NCI-H2107 treated with DMSO at 0.1 percent for 48 hours (cell line): ENCODE measurements around the gene CST5.
"Not testable (repeated sequence)": the region's sequence is repeated elsewhere in the genome, so short reads cannot be mapped to it uniquely, and the experiment has no call there.

Source experiments
- DNase-seq: peaks from one replicate; lab custom pipeline; 2025; ENCODE audit not compliant: unreplicated experiment; lab: John Stamatoyannopoulos, UW

The CST5 gene

DNA sequence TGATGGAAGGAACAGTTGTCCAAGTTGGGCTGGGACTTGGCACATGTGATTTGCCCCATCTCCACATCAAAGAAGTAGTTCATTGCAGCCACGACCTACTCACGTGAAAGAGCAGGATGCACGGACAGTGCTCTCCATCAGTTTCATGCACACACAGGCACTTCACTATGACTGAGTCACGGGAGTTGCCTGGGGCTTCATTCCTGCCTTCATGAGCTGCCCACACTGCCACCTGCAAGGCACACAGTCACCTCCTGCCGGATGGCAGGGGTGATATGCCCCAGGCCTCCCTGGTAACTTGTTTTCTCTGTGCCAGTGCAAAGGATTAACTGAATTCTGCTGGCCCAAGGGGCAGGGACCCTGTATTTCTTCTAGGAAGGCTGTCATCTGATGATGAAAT lies 22.8 kb downstream of the CST5 start:
- DNase-seq: no peak

DNA sequence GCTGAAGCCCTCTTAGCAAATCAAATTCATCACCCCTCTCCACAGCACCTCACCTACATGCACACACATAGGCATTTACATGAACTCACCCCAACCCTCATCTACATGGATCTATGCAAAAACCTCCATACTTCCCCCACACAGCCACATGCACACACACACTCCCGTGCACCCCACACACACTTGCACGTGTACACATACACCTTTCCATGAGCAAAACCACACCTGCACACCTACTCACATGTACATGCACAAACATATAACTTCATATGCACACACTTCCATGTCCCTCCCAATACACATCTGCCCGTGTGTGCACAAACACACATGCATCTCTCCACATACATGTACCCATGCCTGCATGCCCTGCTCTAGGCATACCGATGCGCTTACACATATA lies 23.3 kb downstream of the CST5 start:
- no peak for DNase-seq

DNA sequence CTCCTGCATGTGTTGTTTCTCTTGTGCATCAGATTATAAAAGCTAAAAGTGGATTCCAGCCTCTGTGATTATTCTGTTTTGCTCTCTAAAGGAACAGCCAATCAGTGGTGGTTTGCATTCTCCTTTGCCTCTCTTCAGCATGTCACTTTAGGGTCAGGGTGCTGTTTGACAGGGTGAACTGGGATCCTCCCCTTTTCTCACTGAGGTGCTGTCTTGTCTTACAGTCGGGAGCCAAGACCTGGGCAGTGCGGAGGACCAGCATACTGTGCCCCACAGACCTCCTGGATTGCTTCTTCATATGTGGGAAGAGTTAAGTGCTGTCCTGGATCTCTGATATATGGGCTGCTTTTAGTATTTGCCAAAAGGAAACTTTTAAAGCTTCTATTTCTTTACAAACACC lies 37.9 kb downstream of the CST5 start:
- DNase-seq: no peak

DNA sequence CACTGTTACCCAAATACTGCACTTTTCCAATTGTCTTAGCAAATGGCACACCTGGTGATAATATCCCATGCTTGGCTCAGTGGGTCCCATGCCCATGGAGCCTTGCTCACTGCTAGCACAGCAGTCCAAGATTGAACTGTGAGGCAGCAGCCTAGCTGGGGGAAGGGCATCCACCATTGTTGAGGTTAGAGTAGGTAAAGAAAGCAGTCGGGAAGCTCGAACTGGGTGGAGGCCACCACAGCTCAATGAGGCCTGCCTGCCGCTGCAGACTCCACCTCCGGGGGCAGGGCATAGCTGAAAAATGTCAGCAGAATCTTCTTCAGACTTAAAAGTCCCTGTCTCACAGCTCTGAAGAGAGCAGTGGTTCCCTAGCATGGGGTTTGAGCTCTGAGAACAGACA lies 43.8 kb downstream of the CST5 start:
- DNase-seq: no peak

DNA sequence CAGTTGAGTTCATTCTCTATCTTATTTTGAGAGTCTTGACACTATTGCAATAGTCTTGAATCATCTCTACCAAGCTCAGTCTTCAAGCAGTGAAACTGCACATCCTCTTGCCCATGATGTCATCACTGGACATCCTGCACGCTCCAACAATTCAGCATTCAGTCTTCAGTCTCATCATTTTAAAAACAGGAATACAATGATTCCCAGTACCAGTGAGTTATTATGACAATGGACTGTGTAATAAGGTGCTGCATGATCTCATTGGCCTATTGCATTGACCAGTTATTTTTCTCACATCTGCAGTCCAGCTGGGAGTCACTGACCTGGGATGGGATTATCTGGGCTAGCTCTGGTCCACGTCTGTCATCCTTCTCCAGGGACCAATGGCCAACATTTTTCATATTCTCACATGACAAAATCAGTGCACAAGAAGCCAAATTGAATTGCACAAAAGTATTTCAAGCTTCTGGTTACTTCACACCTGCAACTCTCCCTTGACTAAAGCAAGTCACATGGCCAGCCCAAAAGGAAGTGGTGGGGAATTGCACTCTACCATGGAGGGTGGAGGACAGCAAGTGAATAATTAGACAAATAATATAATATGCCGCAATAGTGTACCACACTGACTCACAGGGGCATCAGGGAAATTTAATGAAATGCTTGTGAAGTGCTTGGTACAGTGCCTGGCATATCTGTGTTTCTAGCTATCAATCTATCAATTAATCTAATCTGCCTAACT lies 46.6 kb downstream of the CST5 start:
- DNase-seq: no peak

DNA sequence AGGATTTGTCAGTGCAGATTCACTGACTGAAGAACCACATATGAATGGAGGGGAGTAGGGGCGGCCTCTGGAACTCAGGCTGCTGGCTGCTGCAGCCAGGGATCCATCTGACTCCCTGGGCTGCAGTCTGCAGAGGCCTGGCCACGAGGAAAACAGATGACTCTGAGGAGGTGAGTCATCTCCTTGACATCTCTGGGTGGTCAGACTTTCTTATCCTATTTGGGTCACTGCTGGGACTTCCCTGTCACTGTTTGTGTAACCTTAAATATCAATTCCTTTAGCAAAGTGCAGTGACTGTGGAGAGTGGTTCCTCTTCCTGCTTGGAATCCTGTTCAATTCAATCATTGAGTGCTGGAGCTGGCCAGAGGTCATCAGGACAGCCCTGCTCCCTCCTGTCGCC lies 47.6 kb downstream of the CST5 start:
- DNase-seq: not testable (repeated sequence)

DNA sequence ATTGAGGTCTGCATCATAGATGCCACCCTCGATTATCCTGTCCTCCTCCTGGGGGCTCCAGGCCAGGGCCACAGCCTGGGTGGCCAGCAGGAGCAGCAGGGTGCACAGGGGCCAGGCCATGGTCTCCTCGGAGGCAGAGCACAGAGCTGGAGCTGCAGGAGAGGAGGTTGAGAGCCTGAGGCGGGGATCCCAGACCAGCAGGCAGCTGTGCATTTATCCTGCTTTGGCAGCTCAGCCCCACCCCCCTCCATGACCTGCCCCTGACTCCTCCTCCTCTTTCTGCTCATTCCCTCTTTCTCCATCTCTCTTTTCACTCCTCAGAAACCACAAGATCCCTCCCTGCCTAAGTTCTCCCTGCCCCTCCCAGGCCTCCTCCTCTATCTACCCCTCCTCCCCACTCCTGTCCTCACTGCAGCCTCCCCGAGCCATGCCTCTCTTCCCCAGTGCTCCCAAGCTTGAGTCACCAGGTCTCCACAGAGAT lies 53.0 kb downstream of the CST5 start, which contains the start of gene CST2:
CST2 (minus strand) TSS at position 189 of the 481 bp plus-strand sequence; CDS start at position 120, 69 bp downstream.
- no peak for DNase-seq
